HAP-1 (cell line): Measurements from ENCODE around the gene AGPAT3.
A peak's percentile ranks its signal among the peaks of the same experiment; 100 is the strongest.

ENCODE experiments used
- DNase-seq, 2 experiments: peaks; one replicate each; pipeline ENCODE4 v3.0.0-alpha.2; 2016 to 2020; ENCODE audit warnings: low spot score in 2 of 2
- H3K27me3 ChIP-seq: fragments of 250-450 bp; sonication (Bioruptor Pico); 2 replicates; pipeline ENCODE4 v1.5.1; 2020; ENCODE audit warnings: low read depth, mild to moderate bottlenecking, moderate library complexity
- H3K36me3 ChIP-seq: fragments of 250-450 bp; sonication (Bioruptor Pico); replicated peaks from 2 replicates; pipeline ENCODE4 v1.5.1; 2020; ENCODE audit warnings: mild to moderate bottlenecking
- H3K4me1 ChIP-seq: fragments of 250-450 bp; sonication (Bioruptor Pico); 2 replicates; pipeline ENCODE4 v1.5.1; 2020; ENCODE audit warnings: mild to moderate bottlenecking
- H3K4me3 ChIP-seq: fragments of 250-450 bp; sonication (Bioruptor Pico); 2 replicates; pipeline ENCODE4 v1.5.1; 2020; ENCODE audit warnings: mild to moderate bottlenecking, moderate library complexity
- H3K9me3 ChIP-seq: fragments of 250-450 bp; sonication (Bioruptor Pico); 2 replicates; pipeline ENCODE4 v1.5.1; 2020; ENCODE audit warnings: mild to moderate bottlenecking, moderate library complexity
- in situ Hi-C: fragments of 300-500 bp; cut with MboI; formaldehyde crosslinking; loops from 3 replicates; pipeline ENCODE4 v1.14.3; 2020; ENCODE audit warnings: low sequenced_read_pairs, inconsistent platforms, mixed read lengths

The AGPAT3 gene

DNA sequence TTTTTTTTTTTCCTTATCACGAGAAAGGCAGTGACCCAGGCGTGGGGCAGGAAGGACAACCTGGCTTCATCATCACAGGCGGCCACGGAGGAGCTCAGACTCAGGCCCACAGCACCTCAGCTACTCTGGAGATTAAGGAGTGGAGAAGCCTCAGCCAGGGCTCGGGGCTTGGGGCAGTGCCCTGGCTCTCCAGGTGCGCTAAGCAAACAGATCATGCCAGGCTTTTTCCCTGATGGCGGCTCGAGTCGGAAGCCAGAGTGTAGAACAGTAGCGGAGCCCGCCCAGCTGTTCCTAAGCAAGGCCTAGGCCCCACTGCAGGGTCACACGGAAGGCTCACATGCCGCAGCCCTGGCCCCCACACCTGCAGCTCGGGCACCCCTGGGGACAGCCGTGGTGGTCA lies 70.7 kb downstream of the AGPAT3 start:
- H3K4me3 ChIP-seq, result no peak overlapping the region
- no peaks in the 10 kb centered on the region for H3K36me3 ChIP-seq
- H3K27me3 ChIP-seq, result no peaks in the 10 kb centered on the region
- in situ Hi-C loops, result no loop called here
- peaks cover 13% of the 10 kb centered on the region for H3K4me1 ChIP-seq
- DNase-seq, result no peak
- no peaks in the 10 kb centered on the region for H3K9me3 ChIP-seq

DNA sequence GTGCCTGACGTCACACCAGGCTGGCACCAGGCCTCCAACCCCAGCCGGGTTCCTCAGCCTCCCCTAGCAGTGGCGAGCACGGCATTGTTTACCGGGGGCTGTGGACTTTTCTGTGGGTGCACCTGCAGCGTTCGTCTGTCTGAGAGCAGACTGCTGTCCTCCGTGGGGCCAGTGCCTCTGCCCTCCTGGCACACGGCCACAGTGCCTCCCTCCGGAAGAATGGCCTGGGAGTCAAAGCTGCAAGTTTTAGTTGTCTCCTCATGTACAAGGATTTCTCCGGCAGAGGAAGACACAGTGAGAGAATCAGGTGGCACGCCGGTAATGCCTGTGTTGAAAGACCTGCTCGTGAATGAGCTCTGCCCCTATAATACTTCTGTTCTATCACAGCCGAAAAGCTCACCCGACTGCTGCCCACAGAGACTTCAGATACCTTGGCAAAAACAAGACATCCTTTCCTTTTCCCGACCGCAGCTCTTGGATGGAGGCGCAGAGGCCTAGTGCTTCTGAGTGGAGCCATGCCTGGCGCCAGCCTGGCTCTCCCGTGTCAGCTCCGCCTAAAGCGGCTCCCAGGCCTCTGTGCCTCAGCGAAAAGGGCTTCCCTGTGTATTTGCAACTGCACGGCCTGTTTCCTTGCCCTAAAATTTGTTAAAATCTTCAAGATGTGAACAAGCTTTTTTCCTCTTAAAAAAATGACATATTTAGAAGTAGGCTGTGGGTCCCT lies 71.4 kb downstream of the AGPAT3 start:
- peaks cover 13% of the 10 kb centered on the region for H3K4me1 ChIP-seq
- H3K36me3 ChIP-seq, result no peaks in the 10 kb centered on the region
- no peak overlapping the region for H3K4me3 ChIP-seq
- no peaks in the 10 kb centered on the region for H3K27me3 ChIP-seq
- H3K9me3 ChIP-seq, result no peaks in the 10 kb centered on the region
- in situ Hi-C loops, result no loop called here
- DNase-seq, result no peak

DNA sequence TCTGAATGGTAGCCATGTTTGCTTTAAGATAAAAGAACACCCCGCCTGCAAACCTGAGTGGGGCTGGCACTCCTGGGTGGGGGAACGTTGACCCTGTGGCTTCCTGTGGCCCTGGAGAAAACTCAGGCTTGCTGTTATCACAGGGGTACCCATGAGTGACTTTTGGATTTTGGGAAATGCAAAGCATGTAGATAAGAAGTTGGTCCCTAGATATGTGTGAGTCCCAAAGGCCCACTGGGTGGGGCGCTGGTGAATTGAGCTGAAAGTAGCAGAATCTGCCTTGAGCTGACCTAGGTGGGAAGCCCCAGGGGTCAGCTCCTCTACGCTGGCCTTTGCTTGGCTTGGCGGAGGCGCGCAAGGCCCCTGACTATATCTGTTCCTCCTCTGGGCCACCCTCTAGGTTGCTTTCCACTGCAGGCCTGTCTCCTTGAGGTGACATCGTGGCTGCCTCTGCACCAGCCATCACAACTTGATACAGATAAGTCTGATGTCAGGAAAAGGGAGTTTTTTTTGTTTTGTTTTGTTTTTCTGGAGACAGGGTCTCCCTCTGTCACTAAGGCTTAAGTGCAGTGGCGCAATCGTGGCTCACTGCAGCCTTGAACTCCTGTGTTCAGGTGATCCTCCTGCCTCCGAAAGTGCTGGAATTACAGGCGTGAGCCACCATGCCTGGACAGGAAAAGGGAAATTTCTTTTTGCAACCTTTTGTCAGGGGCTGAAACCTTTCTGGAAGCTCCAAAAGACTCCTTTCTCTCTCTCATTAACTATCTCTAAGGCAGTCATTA lies 72.2 kb downstream of the AGPAT3 start:
- Histone ChIP-seq H3K4me1 (peaks cover 13% of the 10 kb centered on the region), H3K4me3 (no peak overlapping the region), H3K9me3 (no peaks in the 10 kb centered on the region), H3K27me3 (no peaks in the 10 kb centered on the region), H3K36me3 (no peaks in the 10 kb centered on the region)
- in situ Hi-C loops, result no loop called here
- no peak for DNase-seq

- H3K27me3 ChIP-seq, result no peaks in the 10 kb centered on the region
- in situ Hi-C loops, result no loop called here
- no peaks in the 10 kb centered on the region for H3K36me3 ChIP-seq
- H3K9me3 ChIP-seq, result no peaks in the 10 kb centered on the region
- H3K4me1 ChIP-seq, result peaks cover 10% of the 10 kb centered on the region
- DNase-seq, result no peak
- H3K4me3 ChIP-seq, result no peak overlapping the region
Observed at GRCh38 chr21:43937891-43938309, 72.9 kb downstream of the AGPAT3 start.

GRCh38 chr21:43938751-43939442 lies 73.9 kb downstream of the AGPAT3 start:
- Histone ChIP-seq H3K9me3 (no peaks in the 10 kb centered on the region), H3K36me3 (no peaks in the 10 kb centered on the region), H3K4me1 (peaks cover 4% of the 10 kb centered on the region; the same call in 1 of the 2 replicates), H3K27me3 (no peaks in the 10 kb centered on the region), H3K4me3 (peak overlapping the region; percentile 19)
- peak; percentile 72 to 91 for DNase-seq
- in situ Hi-C loops, result no loop called here

GRCh38 chr21:43939443-43940328 lies 74.7 kb downstream of the AGPAT3 start:
- Histone ChIP-seq H3K27me3 (no peaks in the 10 kb centered on the region), H3K4me1 (peaks cover 4% of the 10 kb centered on the region; the same call in 1 of the 2 replicates), H3K9me3 (no peaks in the 10 kb centered on the region), H3K36me3 (no peaks in the 10 kb centered on the region), H3K4me3 (no peak overlapping the region)
- in situ Hi-C loops, result loop anchor here (10.0 kb wide), 1 partner anchor 115 kb away; no protein-coding TSS in a partner anchor
- no peak for DNase-seq

DNA sequence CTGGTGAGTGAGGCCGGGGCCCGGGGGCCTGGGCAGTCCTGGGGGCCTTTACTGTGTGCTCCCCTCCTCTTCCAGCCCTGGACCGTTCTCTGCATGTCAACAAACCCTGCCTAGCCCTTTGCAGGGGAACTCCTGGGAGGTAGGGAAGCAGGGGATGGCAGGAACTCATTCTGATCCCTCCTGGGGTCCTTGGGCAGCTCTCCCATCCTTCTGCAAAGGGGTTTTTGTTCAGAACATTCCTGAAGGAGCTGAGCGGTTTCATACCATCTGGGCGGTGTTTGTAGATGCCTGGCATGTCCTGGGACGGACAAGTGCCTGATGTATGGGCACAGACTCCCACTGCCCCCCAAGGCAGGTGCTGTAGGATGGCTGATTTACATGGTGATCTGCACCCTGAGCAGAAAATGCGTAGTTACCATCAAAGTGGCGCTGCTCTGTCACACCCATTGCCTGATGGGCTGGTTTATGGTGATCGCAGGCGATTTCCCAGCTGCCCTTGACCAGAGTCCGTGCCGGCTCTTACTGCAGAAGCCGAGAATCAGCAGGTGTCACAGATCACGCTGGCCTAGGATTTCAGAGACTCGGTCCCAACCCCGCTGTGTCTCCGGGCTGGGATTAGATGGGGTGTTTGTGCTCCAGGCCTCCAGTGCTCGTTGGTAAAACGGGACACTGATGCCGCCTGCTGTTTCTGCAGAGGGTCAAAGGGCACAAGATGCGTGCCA lies 75.5 kb downstream of the AGPAT3 start:
- no peak for DNase-seq
- Histone ChIP-seq H3K27me3 (no peaks in the 10 kb centered on the region), H3K4me3 (no peak overlapping the region), H3K9me3 (no peaks in the 10 kb centered on the region), H3K4me1 (peaks cover 4% of the 10 kb centered on the region; the same call in 1 of the 2 replicates), H3K36me3 (no peaks in the 10 kb centered on the region)
- in situ Hi-C loops, result loop anchor here (10.0 kb wide), 1 partner anchor 116 kb away; no protein-coding TSS in a partner anchor

DNA sequence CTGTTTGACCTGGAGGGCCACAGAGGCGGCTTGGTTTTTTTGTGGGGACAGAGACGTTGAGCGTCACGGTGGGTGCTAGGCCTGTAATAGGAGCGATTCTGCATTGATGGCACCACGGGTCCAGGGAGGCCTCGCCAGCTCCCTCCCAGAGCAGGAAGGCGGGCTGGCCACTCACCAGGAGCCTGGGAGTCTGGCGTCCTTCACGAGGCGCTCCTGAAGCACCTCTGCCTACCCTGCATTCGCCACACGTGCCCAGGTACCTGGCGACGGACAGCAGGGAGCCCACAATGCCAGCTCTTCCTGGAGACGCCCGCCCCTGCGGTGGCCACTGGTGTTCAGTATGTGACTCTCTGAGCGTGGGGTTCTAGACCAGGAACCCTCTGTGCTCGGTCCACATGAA lies 77.2 kb downstream of the AGPAT3 start:
- Histone ChIP-seq H3K4me1 (peaks cover 4% of the 10 kb centered on the region; the same call in 1 of the 2 replicates), H3K9me3 (no peaks in the 10 kb centered on the region), H3K27me3 (no peaks in the 10 kb centered on the region), H3K4me3 (no peak overlapping the region), H3K36me3 (no peaks in the 10 kb centered on the region)
- in situ Hi-C loops, result loop anchor here (10.0 kb wide), 1 partner anchor 117 kb away; no protein-coding TSS in a partner anchor
- DNase-seq, result no peak

GRCh38 chr21:43942621-43943020 lies 77.6 kb downstream of the AGPAT3 start:
- in situ Hi-C loops, result loop anchor here (10.0 kb wide), 1 partner anchor 118 kb away; no protein-coding TSS in a partner anchor
- no peaks in the 10 kb centered on the region for H3K9me3 ChIP-seq
- no peaks in the 10 kb centered on the region for H3K27me3 ChIP-seq
- H3K36me3 ChIP-seq, result no peaks in the 10 kb centered on the region
- H3K4me3 ChIP-seq, result no peak overlapping the region
- peaks cover 4% of the 10 kb centered on the region; the same call in 1 of the 2 replicates for H3K4me1 ChIP-seq
- DNase-seq, result no peak

DNA sequence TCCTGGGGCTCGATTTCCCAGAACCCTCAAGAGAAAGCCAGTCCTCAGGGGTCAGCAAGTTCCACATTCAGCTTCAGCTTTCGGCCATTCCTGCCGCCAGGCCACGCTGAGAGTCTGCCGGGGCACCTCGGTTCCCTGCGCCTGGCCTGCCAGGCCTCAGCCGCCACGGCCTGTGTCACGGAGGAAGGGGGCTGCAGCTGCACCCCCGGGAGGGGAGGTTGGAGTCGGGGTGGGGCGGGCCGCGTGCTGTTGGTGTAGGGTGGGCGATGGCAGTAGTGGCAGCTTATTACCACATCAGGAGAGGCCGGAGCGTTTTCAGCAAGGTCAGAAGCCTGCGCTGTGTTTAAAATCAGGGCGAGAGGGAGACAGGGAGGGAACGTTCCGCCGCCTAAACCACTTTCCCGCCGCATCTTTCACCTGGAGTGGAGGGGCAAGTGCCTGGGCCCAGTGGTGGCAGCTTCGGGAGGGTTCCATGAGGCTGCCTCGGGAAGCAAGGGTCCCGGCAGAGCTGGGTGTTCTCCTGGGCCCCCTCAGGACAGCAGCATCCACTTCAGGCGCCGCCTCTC lies 78.6 kb downstream of the AGPAT3 start:
- H3K4me1 ChIP-seq, result peaks cover 4% of the 10 kb centered on the region; the same call in 1 of the 2 replicates
- no peaks in the 10 kb centered on the region for H3K36me3 ChIP-seq
- DNase-seq, result no peak
- in situ Hi-C loops, result loop anchor here (10.0 kb wide), 1 partner anchor 119 kb away; no protein-coding TSS in a partner anchor
- no peak overlapping the region for H3K4me3 ChIP-seq
- no peaks in the 10 kb centered on the region for H3K9me3 ChIP-seq
- no peaks in the 10 kb centered on the region for H3K27me3 ChIP-seq

DNA sequence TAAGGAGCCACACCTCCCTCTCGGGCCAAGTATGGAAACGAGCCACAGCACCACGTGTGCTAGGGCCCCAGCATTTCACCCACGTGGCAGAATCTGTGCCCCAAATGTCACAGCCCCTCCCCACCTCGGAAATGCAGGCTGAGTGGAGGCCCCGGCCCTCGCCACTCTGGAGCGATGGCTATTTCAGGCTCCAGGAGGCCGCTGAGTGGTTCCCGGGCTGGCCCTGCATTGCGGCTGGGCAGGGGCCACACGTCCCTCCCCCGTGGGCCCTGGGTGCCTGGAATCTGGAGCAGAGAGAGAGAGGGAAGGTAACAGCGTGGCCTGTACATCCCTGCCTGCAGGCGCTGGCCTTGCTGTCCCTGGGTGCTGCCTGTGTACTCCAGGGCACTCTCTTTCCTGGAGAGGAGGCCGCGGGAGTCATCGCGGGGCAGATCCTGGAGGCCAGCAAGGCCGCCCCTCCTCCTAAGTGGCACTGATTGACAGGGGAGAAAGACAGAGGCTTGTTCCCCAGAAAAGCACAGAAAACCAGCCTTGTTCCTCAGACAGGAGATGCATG lies 79.1 kb downstream of the AGPAT3 start:
- Histone ChIP-seq H3K4me3 (no peak overlapping the region), H3K27me3 (no peaks in the 10 kb centered on the region), H3K4me1 (no peaks in the 10 kb centered on the region), H3K9me3 (no peaks in the 10 kb centered on the region), H3K36me3 (no peaks in the 10 kb centered on the region)
- no peak for DNase-seq
- in situ Hi-C loops, result loop anchor here (10.0 kb wide), 1 partner anchor 119 kb away; no protein-coding TSS in a partner anchor

DNA sequence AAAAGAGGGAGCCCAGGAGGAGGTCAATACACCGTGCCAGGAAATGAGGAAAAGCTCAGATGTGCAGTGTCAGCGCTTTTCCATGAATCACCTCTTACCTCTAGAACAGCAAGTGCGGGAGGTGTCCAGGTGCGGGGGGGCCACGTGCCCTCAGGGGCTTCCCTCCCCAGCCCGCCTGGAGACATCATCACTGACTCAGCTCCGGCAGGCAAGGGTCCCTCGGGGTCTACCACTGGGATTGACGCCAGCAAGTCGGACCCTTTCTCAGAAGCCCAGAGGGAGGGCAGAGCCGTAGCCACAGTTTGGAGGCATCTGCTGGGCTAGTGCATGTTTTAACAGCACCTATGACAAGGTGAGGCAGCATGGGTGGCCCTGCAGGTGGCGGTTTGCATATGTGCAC lies 79.7 kb downstream of the AGPAT3 start:
- DNase-seq, result no peak
- H3K4me3 ChIP-seq, result no peak overlapping the region
- H3K27me3 ChIP-seq, result no peaks in the 10 kb centered on the region
- H3K36me3 ChIP-seq, result no peaks in the 10 kb centered on the region
- in situ Hi-C loops, result loop anchor here (10.0 kb wide), 1 partner anchor 120 kb away; no protein-coding TSS in a partner anchor
- no peaks in the 10 kb centered on the region for H3K4me1 ChIP-seq
- H3K9me3 ChIP-seq, result no peaks in the 10 kb centered on the region
